ENCODE measurements around the gene LRTM1.

The LRTM1 gene

DNA sequence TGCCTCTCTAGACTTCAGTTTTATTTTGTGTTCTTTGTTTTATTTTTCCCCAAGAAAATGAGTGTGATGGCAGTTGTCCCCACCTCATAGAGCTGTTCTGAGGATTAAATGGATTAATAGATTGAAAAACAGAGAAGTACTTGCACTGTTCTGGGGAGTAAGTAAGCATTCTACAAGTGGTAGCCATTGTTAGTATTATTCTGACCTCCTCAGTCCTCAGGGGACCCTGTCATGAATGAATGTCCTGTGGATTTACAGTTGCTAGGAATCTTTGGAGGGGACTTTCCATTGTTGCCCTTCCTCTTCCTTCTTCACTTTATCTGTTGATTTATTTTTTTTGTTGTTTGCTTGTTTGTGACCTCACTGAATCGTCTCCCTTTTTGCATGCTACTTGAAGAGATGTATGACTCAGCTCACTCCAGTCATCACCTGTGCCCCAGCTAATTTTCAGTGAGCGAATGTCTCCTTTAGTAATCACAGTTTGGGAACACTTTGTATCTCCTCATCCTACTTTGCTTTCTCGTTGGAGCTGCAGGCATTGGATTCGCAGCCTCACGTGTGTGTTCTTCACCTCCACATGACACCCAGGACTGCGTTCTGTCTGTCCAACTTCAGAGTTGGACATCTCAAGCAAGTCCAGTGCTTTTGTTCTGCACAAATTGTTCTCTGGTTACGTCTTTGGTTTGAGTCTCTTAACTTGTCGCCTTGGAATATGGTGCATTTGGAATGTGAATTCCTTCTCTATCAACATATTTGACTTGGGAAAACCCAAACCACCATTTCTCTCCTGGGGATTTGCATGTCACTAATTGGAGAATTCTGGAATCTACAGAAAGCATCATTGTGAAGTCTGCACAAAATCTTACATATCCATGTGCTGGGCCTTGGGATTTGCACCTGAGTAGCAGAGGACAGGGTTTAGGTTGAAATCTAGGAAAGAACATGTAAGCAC is 54.5 kb downstream of the LRTM1 start:
- ATAC-seq (replicated peaks): no peak
- no peak overlapping the region for H3K4me3 Mint-ChIP-seq
- no peaks in the 10 kb centered on the region for H3K4me1 Mint-ChIP-seq (ENCODE audit: low read depth in 2 of 2)
- H3K27me3 Mint-ChIP-seq: no peaks in the 10 kb centered on the region
- H3K9me3 Mint-ChIP-seq: peaks cover 8 to 13% of the 10 kb centered on the region in 2 donors
- no peak overlapping the region for H3K27ac Mint-ChIP-seq
- H3K36me3 Mint-ChIP-seq (ENCODE audit: insufficient read depth): no peaks in the 10 kb centered on the region
- no peak for DNase-seq

DNA sequence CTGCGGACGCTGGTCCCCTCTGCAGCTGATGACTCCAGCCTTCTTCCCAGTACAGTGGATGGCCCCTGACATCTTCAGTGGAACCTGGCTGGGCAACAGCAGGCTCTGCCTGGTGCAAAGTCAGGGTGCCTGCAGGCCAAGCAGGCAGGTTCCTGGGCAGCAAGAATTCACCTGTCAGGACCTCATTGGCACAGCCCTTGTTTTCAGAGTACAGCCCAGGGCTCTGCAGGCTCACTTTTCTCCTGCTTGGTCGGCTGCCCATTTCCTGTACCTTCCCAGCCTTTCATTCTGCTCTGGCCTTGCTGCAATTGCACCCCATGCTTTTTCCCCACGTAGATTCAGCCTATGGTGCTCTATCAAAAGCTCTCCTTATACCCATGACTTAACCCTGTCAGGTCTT is 56.0 kb downstream of the LRTM1 start:
- H3K9me3 Mint-ChIP-seq: peaks cover 12 to 13% of the 10 kb centered on the region in 2 donors
- no peaks in the 10 kb centered on the region for H3K36me3 Mint-ChIP-seq (ENCODE audit: insufficient read depth)
- ATAC-seq (replicated peaks): no peak
- no peaks in the 10 kb centered on the region for H3K27me3 Mint-ChIP-seq
- H3K4me3 Mint-ChIP-seq: no peak overlapping the region
- H3K27ac Mint-ChIP-seq: no peak overlapping the region
- H3K4me1 Mint-ChIP-seq (ENCODE audit: low read depth in 2 of 2): no peaks in the 10 kb centered on the region
- DNase-seq: no peak

DNA sequence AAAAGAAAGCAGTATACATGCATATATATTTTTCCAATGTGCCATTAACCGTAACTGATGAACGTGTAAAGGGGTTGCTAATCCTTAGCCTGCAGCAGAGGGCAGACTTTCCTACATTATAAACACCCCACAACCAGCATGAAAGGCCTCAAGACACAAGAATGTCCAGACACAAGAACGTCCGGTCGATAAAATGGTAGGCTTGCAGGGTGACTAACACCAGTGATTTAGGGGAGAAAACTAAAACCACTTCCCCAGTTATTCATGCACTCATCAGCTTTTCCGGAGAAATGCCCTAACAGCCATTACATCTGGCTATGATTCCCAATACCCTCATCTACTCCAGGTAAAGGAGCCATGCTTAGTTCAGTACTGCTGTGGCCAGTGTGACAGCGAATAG is 57.4 kb downstream of the LRTM1 start:
- ATAC-seq (replicated peaks): no peak
- no peak for DNase-seq
- Mint-ChIP-seq H3K36me3 (ENCODE audit: insufficient read depth) (no peaks in the 10 kb centered on the region), H3K27me3 (no peaks in the 10 kb centered on the region), H3K9me3 (peaks cover 11 to 13% of the 10 kb centered on the region in 2 donors), H3K27ac (no peak overlapping the region), H3K4me1 (ENCODE audit: low read depth in 2 of 2) (peaks cover 0 to 4% of the 10 kb centered on the region in 2 donors), H3K4me3 (no peak overlapping the region)
